ENCODE measurements around the gene CLUH.
"Not testable (repeated sequence)": the region's sequence is repeated elsewhere in the genome, so short reads cannot be mapped to it uniquely, and the experiment has no call there.

Gene CLUH

DNA sequence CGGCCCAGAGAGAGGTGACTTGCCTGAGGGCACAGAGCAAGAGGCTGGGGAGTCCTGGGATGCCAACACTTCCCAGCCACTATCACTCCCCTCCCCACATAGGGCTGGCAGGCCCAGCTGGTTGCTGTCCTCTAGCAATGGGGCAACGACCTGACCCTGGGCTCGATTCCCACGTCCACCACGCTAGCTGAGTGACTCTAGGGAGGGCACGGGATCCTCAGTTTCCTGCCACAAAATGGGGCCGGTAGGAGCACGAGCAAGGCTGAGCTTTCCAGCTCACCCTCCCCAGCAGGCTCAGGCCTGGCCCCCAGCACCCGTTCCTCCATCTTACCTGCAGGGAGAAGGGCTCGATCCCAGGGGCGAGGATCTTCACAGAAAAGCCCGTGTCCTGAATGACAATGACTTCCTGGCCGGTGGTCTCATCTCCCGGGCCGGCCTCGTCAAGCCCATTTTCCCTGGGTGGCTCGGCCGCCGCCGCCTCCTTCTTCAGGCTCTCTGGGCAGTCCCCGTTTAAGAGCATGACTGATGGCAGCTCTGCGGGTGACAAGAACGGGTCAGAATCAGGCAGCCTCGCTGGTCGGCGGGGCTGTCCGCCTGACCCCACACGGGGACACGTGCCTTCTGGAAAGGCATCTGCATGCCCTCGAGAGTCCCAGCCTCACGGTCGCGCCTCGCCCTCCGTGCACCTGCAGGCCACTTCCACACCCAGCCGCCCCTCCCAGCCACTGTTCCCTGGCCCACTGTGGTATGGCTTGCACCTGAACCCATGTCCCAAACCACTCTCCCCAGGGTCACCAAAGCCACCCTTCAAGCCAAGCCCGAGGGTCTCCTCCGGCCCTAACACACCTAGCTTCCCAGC, 7.3 kb downstream of the CLUH start:
- TF ChIP-seq CTCF (IDR thresholded peaks at IDR 0.05) (no peak), ZFX (IDR thresholded peaks at IDR 0.05; ENCODE audit: borderline replicate concordance) (no peak)
- H3K27ac ChIP-seq: no peak overlapping the region

- TF ChIP-seq ZFX (IDR thresholded peaks at IDR 0.05; ENCODE audit: borderline replicate concordance) (no peak), CTCF (IDR thresholded peaks at IDR 0.05) (no peak)
Measured at GRCh38 chr17:2703606-2704005, 8.0 kb downstream of the CLUH start.

DNA sequence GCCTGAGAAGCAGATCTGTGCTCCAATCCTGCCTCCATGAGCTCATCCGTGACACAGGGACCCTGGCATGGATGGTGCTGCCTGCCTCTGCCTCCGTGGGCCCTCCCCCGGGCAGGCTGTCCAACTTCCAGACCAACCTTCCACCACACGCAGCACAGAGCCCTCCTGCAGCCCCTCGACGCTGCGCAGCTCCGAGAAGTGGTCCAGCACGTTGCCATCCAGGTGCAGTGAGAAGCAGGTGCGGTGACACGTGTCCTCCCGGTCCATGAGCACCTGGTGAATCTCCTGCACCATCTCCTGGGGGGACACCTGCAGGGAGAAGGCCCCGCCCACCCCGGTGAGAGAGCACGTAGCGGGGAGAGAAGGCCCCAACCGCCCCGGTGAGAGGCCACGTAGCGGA, 8.4 kb downstream of the CLUH start:
- TF ChIP-seq ZFX (IDR thresholded peaks at IDR 0.05; ENCODE audit: borderline replicate concordance) (no peak), CTCF (IDR thresholded peaks at IDR 0.05) (no peak)
- no peak overlapping the region for H3K27ac ChIP-seq

More at GRCh38 chr17:2703606-2704005, 8.0 kb downstream of the CLUH start:
- H3K27ac ChIP-seq: no peak overlapping the region

- H3K27ac ChIP-seq: no peak overlapping the region
- TF ChIP-seq CTCF (IDR thresholded peaks at IDR 0.05): no peak
- TF ChIP-seq ZFX (IDR thresholded peaks at IDR 0.05; ENCODE audit: borderline replicate concordance): no peak
Measured at GRCh38 chr17:2701996-2702741, 9.4 kb downstream of the CLUH start.

GRCh38 chr17:2701161-2701995, 10.2 kb downstream of the CLUH start:
- no peak overlapping the region for H3K27ac ChIP-seq
- TF ChIP-seq ZFX (IDR thresholded peaks at IDR 0.05; ENCODE audit: borderline replicate concordance): no peak

GRCh38 chr17:2700491-2701141, 10.9 kb downstream of the CLUH start:
- H3K27ac ChIP-seq: no peak overlapping the region
- no peak for TF ChIP-seq CTCF (IDR thresholded peaks at IDR 0.05)
- no peak for TF ChIP-seq ZFX (IDR thresholded peaks at IDR 0.05; ENCODE audit: borderline replicate concordance)

DNA sequence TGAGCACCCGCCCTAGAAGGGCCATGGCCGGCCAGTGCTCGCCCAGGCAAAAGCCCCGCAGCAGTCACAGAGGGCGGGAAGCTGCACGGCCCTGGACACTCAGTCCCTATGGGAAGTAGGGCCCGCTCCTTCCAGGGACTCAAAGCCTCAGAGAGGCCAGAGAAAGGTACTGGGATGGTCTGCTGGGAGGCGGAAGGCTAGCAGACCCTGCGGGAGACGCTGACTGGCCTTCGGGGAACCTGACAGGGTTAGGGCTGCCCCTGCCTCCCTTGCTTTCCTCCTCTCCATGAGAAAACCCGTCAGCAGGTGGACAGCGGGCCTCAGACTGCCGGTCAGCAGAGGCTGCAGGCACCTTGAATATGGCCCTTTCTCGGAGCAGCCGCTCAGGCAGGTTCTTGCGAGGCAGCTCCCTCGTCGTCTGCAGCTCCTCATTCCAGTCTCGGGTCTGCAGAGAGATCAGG, 11.5 kb downstream of the CLUH start:
- H3K27ac ChIP-seq: no peak overlapping the region
- TF ChIP-seq CTCF (IDR thresholded peaks at IDR 0.05) (no peak), ZFX (IDR thresholded peaks at IDR 0.05; ENCODE audit: borderline replicate concordance) (no peak)

DNA sequence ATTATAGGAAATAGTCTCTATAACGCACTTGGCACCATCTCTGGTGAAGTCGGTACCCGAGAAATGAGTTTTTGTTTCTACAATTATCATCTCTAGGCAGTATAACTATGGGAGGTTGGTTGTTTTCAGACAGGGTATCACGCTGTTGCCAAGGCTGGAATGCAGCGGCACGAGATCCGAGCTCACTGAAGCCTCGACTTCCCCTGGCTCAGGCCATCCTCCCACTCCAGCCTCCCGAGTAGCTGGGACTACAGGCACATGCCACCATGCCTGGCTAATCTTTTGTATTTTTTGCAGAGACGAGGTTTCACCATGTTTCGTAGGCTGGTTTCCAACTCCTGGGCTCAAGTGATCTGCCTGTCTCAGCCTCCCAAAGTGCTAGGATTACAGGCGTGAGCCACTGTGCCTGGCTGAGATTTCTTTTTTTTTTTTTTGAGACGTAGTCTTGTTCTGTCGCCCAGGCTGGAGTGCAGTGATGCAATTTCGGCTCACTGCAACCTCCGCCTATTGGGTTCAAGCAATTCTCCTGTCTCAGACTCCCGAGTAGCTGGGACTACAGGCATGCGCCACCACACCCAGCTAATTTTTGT, 12.3 kb downstream of the CLUH start:
- H3K27ac ChIP-seq: not testable (repeated sequence)

Data from 22Rv1 (cell line).